ENCODE measurements around the gene ITPR1. TPM values are rescaled to one million over a fixed set of nuclear protein-coding genes. Genes with fewer than 3 reads are reported as not detected.

Gene ITPR1
- total and polyA plus RNA-seq, 10 of the 15 experiments (the other 5 are each of a cell fraction or from before 2014, with no cell fraction given): 12.2 to 239 (median 28.4) TPM

DNA sequence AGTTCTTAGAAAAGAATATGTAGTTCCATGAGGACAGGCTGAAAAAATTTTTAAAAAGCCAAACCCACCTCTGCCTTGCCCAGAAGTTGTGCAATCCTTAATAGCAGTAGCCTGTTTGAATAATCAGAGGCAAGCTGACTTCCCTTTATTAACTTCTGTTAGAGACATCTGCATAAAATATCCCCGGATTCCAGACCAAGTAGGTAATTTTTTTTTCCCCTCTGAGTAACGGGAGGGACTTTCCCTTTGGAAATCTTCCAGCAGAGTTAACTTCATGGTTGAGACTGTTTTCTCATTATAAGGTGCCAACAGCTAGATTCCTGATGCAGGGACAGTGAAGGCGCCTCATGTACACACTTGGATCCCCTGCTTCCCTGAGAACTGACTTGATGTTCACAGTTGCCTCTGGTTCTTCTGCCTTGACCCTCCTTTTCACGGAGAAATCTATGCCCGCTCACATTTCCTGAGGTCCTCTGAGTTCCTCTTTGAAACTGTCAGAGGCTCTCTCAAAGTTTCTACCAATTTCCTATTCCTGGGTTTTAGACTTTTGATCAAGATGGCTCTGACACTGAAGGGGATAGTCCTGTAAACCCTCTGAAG, 258.5 kb downstream of the ITPR1 start (continued):
- TF ChIP-seq MTA3 (IDR thresholded peaks at IDR 0.05; ENCODE audit: borderline replicate concordance, low read length) (0 out of 2 replicates have a peak, but pooled peaks have one; percentile 11), SREBF2 (IDR thresholded peaks at IDR 0.05; ENCODE audit: low read length) (no peak)

DNA sequence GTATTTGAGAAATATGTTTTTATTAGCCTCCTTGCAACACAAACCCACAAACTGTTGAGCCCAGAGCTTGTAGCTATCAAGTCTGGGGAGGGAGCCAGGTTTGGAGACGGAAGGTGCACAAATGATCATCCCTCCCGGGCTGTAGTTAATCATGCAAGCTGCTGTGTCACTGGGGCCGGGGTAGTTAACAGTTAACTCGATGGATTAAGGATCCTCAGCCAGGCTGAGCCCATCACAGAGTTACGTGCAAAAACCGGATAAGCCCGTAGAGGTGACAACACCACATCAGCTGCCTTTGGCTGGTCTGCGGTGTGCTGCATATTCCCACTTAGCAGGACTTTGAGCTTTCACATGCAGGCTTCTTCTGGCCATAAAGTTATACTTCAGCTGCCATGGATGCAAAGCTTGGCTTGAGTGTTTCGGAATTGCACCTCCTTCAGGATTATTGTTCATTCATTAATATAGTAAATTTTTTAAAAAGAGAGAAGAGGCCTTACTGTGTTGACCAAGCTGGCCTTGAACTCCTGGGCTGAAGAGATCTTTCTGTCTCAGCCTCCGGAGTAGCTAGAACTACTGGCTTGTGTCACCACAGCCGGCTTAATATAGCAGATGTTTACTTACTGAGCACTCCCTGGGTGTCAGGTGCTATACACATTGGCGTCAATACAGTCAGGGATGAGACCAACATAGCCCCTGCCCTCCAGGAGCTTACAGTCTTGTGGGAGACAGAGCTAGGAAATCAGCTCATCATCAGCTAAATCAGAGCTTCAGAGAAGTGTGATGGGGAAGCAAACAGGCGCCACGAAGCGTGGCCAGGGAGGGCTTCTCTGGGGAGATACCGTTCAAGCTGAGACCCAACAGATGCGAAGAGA, 259.3 kb downstream of the ITPR1 start:
- DNase-seq (ENCODE audit: low read depth, low spot score): no peak
- BruUV-seq (replicated peaks): no TSS peak
- CTCF ChIA-PET: interaction anchor here (0.8 to 10.0 kb wide), 16 partner anchors 10 to 275 kb away, joined by 3 to 95 read pairs (median 6); no protein-coding TSS in a partner anchor
- in situ Hi-C loops (cut with MboI) (loop anchor here (5.0 kb wide), 1 partner anchor 230 kb away; no protein-coding TSS in a partner anchor), intact Hi-C loops (cut with micrococcal nuclease; ENCODE audit: unreplicated experiment) (loop anchor here (5.0 kb wide), 1 partner anchor 145 kb away; no protein-coding TSS in a partner anchor)
- POLR2A ChIA-PET: interaction anchor here (0.7 to 15.2 kb wide), 23 partner anchors 10 to 433 kb away, joined by 3 to 414 read pairs (median 4); partner anchors contain the start of gene BHLHE40
- SMC1A ChIA-PET (ENCODE audit: uncharacterized antibody, unreplicated experiment): interaction anchor here (0.8 to 23.7 kb wide), 24 partner anchors 10 to 305 kb away, joined by 3 to 618 read pairs (median 5); partner anchors contain the start of gene BHLHE40
- Histone ChIP-seq H3K4me2 (ENCODE audit: control insufficient read depth, insufficient read depth) (peak overlapping the region; percentile 15; the same call in 1 of the 2 replicates), H2AFZ (ENCODE audit: control insufficient read depth, low read depth, low read length) (no peak overlapping the region), H3K36me3 (ENCODE audit: control insufficient read depth in 2 of 2, insufficient read depth in 2 of 2, low read length in 1 of 2) (peaks cover 0 to 5% of the 10 kb centered on the region in 2 experiments; a peak in 1 of 4 replicates), H3K27me3 (replicated peaks in 1 of 2; ENCODE audit: control insufficient read depth in 2 of 2, insufficient read depth in 2 of 2, low read length in 1 of 2) (no peaks in the 10 kb centered on the region), H3K79me2 (ENCODE audit: control insufficient read depth, insufficient read depth, low read length) (peaks cover 30% of the 10 kb centered on the region), H3K9ac (ENCODE audit: control insufficient read depth, insufficient read depth, low read length) (peak overlapping the region; percentile 83), H3K4me3 (no peak overlapping the region), H3K9me3 (replicated peaks; ENCODE audit: control insufficient read depth, insufficient read depth, low read length) (peaks cover 4% of the 10 kb centered on the region; the same call in 2 of the 3 replicates), H4K20me1 (ENCODE audit: control insufficient read depth, insufficient read depth) (no peaks in the 10 kb centered on the region), H3K4me1 (ENCODE audit: control insufficient read depth, insufficient read depth, low read length) (peaks cover 77% of the 10 kb centered on the region), H3K27ac (ENCODE audit: control insufficient read depth, insufficient read depth) (peak overlapping the region; percentile 95)
- 87% methylated on average over 17 of the region's 17 CpGs for WGBS (ENCODE audit: insufficient coverage, insufficient replicate concordance, low lambda C conversion rate, missing lambda C conversion rate)
- RAD21 ChIA-PET (ENCODE audit: unreplicated experiment): interaction anchor here (0.7 to 22.6 kb wide), 29 partner anchors 10 to 437 kb away, joined by 3 to 377 read pairs (median 5); partner anchors contain the start of gene BHLHE40
- no peak for FAIRE-seq
- ATAC-seq: peak; percentile 12
- TF ChIP-seq ZNF24 (IDR thresholded peaks at IDR 0.05): peak; percentile 28; the same call in 1 of the 2 replicates
- peak; percentile 81; the same call in 1 of the 2 replicates for TF ChIP-seq HDGF (IDR thresholded peaks at IDR 0.05)
- TF ChIP-seq, protein P1, sequence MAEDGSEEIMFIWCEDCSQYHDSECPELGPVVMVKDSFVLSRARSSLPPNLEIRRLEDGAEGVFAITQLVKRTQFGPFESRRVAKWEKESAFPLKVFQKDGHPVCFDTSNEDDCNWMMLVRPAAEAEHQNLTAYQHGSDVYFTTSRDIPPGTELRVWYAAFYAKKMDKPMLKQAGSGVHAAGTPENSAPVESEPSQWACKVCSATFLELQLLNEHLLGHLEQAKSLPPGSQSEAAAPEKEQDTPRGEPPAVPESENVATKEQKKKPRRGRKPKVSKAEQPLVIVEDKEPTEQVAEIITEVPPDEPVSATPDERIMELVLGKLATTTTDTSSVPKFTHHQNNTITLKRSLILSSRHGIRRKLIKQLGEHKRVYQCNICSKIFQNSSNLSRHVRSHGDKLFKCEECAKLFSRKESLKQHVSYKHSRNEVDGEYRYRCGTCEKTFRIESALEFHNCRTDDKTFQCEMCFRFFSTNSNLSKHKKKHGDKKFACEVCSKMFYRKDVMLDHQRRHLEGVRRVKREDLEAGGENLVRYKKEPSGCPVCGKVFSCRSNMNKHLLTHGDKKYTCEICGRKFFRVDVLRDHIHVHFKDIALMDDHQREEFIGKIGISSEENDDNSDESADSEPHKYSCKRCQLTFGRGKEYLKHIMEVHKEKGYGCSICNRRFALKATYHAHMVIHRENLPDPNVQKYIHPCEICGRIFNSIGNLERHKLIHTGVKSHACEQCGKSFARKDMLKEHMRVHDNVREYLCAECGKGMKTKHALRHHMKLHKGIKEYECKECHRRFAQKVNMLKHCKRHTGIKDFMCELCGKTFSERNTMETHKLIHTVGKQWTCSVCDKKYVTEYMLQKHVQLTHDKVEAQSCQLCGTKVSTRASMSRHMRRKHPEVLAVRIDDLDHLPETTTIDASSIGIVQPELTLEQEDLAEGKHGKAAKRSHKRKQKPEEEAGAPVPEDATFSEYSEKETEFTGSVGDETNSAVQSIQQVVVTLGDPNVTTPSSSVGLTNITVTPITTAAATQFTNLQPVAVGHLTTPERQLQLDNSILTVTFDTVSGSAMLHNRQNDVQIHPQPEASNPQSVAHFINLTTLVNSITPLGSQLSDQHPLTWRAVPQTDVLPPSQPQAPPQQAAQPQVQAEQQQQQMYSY (CRISPR knock-in tag; IDR thresholded peaks at IDR 0.05): no peak
- peak; percentile 22; the same call in 1 of the 2 replicates for TF ChIP-seq RAD51 (IDR thresholded peaks at IDR 0.05)
- no peak for TF ChIP-seq LARP7 (IDR thresholded peaks at IDR 0.05)
- TF ChIP-seq, protein P2, sequence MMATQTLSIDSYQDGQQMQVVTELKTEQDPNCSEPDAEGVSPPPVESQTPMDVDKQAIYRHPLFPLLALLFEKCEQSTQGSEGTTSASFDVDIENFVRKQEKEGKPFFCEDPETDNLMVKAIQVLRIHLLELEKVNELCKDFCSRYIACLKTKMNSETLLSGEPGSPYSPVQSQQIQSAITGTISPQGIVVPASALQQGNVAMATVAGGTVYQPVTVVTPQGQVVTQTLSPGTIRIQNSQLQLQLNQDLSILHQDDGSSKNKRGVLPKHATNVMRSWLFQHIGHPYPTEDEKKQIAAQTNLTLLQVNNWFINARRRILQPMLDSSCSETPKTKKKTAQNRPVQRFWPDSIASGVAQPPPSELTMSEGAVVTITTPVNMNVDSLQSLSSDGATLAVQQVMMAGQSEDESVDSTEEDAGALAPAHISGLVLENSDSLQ (IDR thresholded peaks at IDR 0.05): peak; percentile 37
- TF ChIP-seq NRF1 (conservative IDR thresholded peaks at IDR 0.05; ENCODE audit: low read depth, low read length): no peak
- TF ChIP-seq SIN3A (IDR thresholded peaks at IDR 0.05; ENCODE audit: low read depth, low read length): no peak
- no peak for TF ChIP-seq PML (IDR thresholded peaks at IDR 0.05; ENCODE audit: low read length)
- TF ChIP-seq, protein P3, sequence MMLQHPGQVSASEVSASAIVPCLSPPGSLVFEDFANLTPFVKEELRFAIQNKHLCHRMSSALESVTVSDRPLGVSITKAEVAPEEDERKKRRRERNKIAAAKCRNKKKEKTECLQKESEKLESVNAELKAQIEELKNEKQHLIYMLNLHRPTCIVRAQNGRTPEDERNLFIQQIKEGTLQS (IDR thresholded peaks at IDR 0.05; ENCODE audit: borderline replicate concordance, extremely low read depth, low read depth, low read length): no peak
- no peak for TF ChIP-seq CBFB (IDR thresholded peaks at IDR 0.05; ENCODE audit: low read depth)
- peak; percentile 28; the same call in 1 of the 2 replicates for TF ChIP-seq BMI1 (IDR thresholded peaks at IDR 0.05; ENCODE audit: borderline replicate concordance)
- TF ChIP-seq TAF1 (IDR thresholded peaks at IDR 0.05; ENCODE audit: borderline replicate concordance, low read depth, low read length): no peak

Measured in GM12878 (cell line).